GM13976 (cell line): ENCODE data around the gene TMEM45A.

Experiments
- DNase-seq: peaks from one replicate; pipeline ENCODE4 v3.0.0; 2012; ENCODE audit warnings: low spot score
- CTCF ChIP-seq: IDR thresholded peaks from 2 replicates; pipeline ENCODE4 v1.5.1; 2012; ENCODE audit warnings: borderline replicate concordance, mild to moderate bottlenecking; ENCODE audit not compliant: insufficient read depth; ENCODE audit errors: extremely low read depth, missing control alignments, control extremely low read depth
- in situ Hi-C: fragments of 300-500 bp; cut with MboI; formaldehyde crosslinking; loops from one replicate; pipeline ENCODE4 v1.12.0; 2022; ENCODE audit warnings: low sequenced_read_pairs, mixed read lengths, inconsistent platforms; ENCODE audit not compliant: unreplicated experiment

TMEM45A gene

GRCh38 chr3:100480081-100480480, 12.3 kb upstream of the TMEM45A start:
- no peak for TF ChIP-seq CTCF
- in situ Hi-C loops, result no loop called here
- no peak for DNase-seq

- DNase-seq, result no peak
- in situ Hi-C loops, result no loop called here
- no peak for TF ChIP-seq CTCF
Observed at GRCh38 chr3:100482176-100482575, 10.2 kb upstream of the TMEM45A start.

GRCh38 chr3:100483529-100483928, 8.9 kb upstream of the TMEM45A start:
- no peak for TF ChIP-seq CTCF
- in situ Hi-C loops, result no loop called here
- DNase-seq, result no peak

- in situ Hi-C loops, result no loop called here
- DNase-seq, result no peak
- TF ChIP-seq CTCF, result no peak
Observed at GRCh38 chr3:100486808-100487207, 5.6 kb upstream of the TMEM45A start.

GRCh38 chr3:100489118-100489517, 3.3 kb upstream of the TMEM45A start:
- in situ Hi-C loops, result no loop called here
- TF ChIP-seq CTCF, result no peak

GRCh38 chr3:100496711-100497261, 4.4 kb downstream of the TMEM45A start:
- TF ChIP-seq CTCF, result no peak
- in situ Hi-C loops, result no loop called here
- no peak for DNase-seq

More at GRCh38 chr3:100489118-100489517, 3.3 kb upstream of the TMEM45A start:
- DNase-seq, result no peak

GRCh38 chr3:100499651-100500050, 7.2 kb downstream of the TMEM45A start:
- in situ Hi-C loops, result no loop called here
- no peak for DNase-seq
- no peak for TF ChIP-seq CTCF
